GM19240 (cell line): ENCODE data around the gene YBEY.

Experiments
- DNase-seq: peaks from one replicate; pipeline ENCODE4 v3.0.0; 2011; ENCODE audit warnings: low spot score; ENCODE audit not compliant: insufficient read length

The YBEY gene

GRCh38 chr21:46264046-46264689 is 22.0 kb upstream of the YBEY start:
- no peak for DNase-seq

DNA sequence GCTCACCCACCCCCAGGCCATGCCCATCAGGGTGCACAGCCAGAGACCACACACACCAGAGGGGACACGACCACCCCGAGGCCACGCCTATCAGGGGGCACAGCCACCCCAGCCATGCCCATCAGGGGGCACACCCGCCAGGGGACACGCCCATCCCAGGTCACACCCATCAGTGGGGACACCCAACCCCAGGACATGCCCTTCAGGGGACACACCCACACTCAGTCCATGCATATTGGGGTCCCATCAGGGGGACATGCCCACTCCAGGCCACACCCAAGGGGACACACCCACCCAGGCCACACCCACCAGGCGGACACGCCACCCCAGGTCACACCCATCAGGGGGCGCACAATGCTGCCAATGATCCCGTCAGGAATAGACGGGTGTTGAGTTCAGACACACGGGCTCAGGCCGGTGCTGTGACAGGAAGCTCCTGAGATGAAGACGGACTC is 21.4 kb upstream of the YBEY start:
- no peak for DNase-seq

- DNase-seq, result no peak
Measured at GRCh38 chr21:46265736-46266525, 20.2 kb upstream of the YBEY start.

DNA sequence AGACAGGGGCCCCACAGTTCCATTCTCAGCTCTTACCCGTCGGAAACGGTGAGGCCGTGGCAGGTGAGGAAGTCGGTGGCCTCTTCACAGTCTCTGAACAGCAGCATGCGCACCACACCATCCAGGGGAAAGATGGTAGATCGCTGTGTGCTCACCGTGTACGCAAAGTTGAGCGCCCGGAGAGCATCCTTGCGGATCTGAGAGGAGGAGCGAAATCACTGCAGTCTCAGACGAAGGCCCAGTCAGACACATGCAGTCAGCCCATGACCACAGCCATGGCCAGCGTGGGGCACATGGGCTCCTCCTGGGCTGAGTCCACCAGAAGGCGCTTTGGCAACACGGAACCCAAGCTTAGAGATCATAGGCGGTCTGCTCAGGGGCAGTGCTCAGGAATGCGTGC is 19.2 kb upstream of the YBEY start:
- no peak for DNase-seq

DNA sequence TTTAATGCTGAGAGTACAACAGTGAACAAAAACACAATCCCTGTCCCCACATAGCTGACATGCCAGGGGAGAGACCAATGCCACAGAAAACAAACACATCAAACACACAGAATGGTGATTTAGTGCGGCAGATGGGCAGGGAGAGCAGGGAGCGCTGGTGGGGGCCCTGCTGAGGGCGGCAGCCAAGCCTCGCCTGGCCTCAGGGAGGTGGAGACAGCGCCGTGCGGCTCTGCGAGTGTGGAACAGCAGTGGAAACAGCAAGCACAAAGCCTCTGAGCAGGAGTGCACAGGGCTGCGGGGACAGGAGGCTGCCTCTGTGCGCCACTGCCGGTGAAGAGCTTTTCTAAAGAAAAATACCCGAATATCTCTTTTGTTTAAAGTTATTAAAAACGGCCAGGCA is 17.8 kb upstream of the YBEY start:
- DNase-seq, result no peak

GRCh38 chr21:46269466-46269865 is 16.7 kb upstream of the YBEY start:
- DNase-seq, result no peak

DNA sequence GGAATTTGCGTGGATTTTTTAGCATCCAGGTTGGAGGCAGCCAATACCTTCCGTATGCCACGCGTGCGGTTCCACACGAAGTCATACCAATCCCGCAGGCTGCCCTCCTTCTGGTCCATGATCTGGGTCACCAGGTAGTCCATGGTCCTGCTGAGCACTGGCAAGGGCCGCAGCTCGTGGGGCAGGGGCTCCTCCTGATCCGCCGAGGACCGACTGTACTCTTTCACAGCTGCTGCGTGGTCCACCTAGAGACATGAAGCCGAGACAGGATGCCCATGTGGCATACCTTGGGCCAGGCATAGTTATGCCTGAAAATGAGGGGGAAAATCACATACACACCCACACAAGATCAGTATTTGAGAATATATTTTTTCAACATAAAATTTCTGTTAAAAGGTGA is 12.8 kb upstream of the YBEY start:
- no peak for DNase-seq

DNA sequence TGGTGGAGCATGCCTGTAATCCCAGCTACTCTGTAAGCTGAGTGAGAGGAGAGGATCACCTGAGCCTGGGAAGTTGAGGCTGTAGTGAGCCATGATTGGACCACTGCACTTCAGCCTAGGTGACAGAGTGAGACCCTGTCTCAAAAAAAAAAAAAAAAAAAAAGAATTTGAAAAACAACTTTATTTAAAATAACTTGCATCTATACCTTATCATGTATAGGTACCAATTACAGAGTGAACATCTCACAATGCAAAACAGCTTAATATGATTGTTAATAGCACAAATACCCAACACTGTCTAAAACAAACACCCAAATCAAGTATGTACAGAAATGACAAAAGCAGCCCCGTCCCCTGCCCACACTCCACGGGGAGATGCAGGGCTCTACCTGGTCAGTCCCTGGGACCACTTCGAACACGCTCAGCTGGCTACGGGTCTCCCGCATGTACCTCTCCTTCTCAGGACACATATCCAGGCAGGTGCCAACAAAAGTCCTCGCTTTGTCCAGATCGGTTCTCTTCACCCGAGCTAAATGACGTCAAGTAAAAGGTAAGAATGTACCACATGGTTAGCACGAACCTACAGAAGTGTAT is 11.2 kb upstream of the YBEY start:
- no peak for DNase-seq

DNA sequence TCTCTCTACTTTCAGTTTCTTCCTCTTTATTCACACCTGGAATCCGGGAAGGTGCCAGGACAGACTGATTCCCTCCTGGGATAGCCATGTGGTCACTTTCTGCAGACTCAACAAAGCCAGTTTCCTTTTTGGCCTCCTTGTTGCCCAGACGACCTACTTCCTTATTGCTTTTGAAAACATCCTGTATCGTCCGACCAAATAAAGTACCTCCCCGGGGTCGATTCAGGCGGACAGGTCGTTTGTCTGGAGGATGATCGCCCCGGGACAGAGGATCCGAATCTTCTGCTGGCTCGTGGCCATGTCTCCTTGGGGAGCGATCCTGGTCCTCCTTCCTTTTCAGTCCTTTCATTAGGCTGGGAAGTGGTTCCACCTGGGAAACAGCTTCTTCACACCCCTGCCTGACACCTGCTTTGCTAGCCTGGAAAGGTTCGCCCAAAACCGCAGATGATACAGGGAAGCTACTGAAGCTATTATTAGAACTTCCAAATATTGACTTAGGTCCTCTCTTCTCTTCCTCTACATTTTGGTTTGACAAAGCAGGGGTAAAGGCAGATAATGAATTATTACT is 2.0 kb upstream of the YBEY start:
- DNase-seq, result no peak

GRCh38 chr21:46284733-46285132 is 1.4 kb upstream of the YBEY start:
- no peak for DNase-seq

DNA sequence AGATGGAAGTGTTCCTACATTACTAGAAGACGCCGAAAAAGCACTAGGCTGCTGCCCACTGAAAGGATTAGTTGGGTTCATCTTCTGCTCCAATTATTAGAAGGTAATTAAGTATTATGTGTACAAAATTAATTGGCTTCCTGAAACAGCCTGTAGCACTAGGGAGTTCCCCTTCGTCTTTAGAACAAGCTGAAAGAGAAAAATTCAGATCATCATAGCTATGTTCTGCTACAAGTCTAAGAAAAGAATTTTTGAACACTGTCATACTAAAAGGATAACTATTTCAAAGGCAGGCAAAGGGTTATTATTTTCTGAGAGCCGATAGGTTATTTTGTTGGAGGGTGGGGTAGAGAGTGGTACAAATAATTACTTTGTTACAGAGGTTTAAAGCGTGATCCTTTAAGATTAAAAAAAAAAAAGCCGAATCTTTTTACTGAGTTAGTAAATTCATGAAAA is 908 bp upstream of the YBEY start, which contains the start of gene MCM3AP:
Gene MCM3AP, minus strand, starts transcription at position 406 of the 456 bp plus-strand sequence. Its CDS starts 325 bp downstream, at position 81.
- no peak for DNase-seq

- DNase-seq, result no peak
Measured at GRCh38 chr21:46286648-46287002, 483 bp downstream of the YBEY start.

DNA sequence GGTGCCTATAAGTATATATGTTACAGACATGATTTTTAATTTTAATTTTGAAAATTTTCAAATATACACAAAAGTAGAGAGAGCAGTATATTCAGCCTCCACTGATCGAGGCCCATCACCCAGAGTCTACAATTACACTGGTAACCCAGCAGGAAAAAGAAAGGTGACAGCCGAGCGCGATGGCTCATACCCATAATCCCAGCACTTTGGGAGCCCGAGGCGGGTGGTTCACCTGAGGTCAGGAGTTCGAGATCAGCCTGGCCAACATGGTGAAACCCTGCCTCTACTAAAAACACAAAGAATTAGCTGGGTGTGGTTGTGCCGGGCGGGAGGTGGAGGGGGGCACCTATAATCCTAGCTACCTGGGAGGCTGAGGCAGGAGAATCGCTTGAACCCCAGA is 1.4 kb downstream of the YBEY start:
- no peak for DNase-seq

- no peak for DNase-seq
Measured at GRCh38 chr21:46289655-46290179, 3.6 kb downstream of the YBEY start.

- DNase-seq, result no peak
Measured at GRCh38 chr21:46291561-46291960, 5.4 kb downstream of the YBEY start.

GRCh38 chr21:46294647-46295176 is 8.6 kb downstream of the YBEY start:
- DNase-seq, result no peak

GRCh38 chr21:46295177-46295770 is 9.1 kb downstream of the YBEY start:
- no peak for DNase-seq

DNA sequence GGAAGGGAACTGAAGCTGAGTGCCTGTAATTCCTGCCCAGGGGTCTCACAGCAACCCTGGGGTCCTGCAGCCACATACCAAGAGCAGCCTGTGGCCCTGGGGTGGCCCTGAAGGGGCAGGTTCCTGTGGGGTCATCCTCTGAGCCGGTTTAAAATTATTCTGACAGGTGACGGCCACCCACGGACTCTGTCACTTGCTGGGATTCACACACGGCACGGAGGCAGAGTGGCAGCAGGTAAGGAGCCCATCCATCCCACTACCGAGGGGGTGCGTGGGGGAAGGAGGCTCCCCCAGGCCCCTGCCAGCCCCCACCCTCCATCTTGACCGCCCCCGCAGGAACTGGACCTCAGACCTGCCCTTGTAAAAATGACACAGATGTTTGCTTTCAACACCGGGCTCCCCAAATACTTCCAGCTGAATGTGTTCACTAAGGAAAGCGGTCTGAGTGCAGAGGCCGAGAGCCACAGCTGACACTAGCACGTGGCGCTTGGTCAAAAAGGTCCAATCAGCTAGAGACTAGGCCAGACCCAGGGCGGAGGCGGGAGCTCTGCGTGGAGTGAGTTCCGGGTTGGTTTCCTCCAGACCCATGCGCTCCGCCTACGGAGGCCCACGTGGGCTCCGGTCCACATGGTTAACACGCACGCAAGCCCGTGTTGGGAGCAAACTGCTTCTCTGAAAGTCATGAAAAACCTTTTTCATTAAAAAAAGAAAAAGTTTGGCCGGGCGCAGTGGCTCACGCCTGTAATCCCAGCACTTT is 10.0 kb downstream of the YBEY start:
- DNase-seq, result no peak

DNA sequence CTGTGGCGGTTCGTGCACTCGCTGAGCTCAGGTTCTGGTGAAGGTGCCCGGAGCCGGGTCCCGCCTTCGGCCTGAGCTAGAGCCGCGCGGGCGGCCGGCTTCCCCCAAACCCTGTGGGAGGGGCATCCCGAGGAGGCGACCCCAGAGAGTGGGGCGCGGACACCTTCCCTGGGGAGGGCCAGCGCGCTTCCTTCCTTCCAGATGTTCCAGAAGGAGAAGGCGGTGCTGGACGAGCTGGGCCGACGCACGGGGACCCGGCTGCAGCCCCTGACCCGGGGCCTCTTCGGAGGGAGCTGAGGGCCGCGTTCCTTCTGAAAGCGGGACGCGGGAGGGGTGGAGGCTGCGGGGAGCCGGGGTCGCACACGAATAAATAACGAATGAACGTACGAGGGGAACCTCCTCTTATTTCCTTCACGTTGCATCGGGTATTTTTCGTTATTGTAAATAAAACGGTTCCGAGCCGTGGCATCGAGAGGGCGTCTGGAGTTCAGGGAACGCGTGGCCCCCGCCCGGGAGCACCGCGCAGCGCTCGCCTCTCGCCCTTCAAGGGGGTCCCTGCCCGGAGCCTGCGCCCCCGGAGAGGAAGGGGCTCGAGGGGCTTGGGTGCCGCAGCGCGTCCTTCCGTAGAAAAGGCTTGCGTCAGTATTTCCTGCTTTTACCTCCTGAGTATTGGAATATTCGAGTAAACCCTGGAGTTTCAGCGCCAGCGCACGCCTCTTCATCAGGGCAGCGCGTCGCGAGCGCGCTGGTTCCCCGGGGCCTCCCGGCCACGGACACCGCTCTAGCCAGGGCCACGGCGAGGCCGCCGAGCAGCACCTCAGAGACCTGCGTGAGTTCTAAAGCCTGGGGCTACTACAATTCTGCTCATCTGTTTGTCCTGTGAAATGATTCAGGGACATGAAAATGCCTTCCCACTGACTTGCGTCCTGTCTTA is 11.5 kb downstream of the YBEY start:
- DNase-seq, result no peak
